Activated CD4-positive, alpha-beta memory T cell treated with anti-CD3 and anti-CD28 coated beads for 36 hours (primary cell): ENCODE data around the gene CSRNP3. TPM values are rescaled to one million over a fixed set of nuclear protein-coding genes. Genes with fewer than 3 reads are reported as not detected.

Experiments used
- CTCF ChIA-PET: fragments of 350-600 bp; sonication (Branson Sonifier 250); formaldehyde crosslinking; loops from one replicate; lab custom pipeline; 2021; ENCODE audit warnings: antibody characterized with exemption, inconsistent platforms; lab: Charles Lee
- POLR2A ChIA-PET: fragments of 350-600 bp; sonication (Branson Sonifier 250); formaldehyde crosslinking; loops from one replicate; lab custom pipeline; 2021; ENCODE audit warnings: antibody characterized with exemption; lab: Charles Lee
- DNase-seq: peaks from one replicate; pipeline ENCODE4 v3.0.0-alpha.2; 2020
- H3K27ac Mint-ChIP-seq: one replicate; pipeline ENCODE4 v1.8.0; 2021; ENCODE audit warnings: mixed read lengths
- H3K27me3 Mint-ChIP-seq: one replicate; pipeline ENCODE4 v1.8.0; 2021; ENCODE audit warnings: mixed read lengths
- H3K36me3 Mint-ChIP-seq: one replicate; pipeline ENCODE4 v1.8.0; 2021; ENCODE audit warnings: mixed read lengths
- H3K4me1 Mint-ChIP-seq: one replicate; pipeline ENCODE4 v1.8.0; 2021; ENCODE audit warnings: low read depth, mixed read lengths
- H3K4me3 Mint-ChIP-seq: one replicate; pipeline ENCODE4 v1.8.0; 2021; ENCODE audit warnings: mild to moderate bottlenecking, mixed read lengths
- H3K9me3 Mint-ChIP-seq: one replicate; pipeline ENCODE4 v1.8.0; 2021; ENCODE audit warnings: mixed read lengths
- intact Hi-C: fragments of 100-400 bp; cut with micrococcal nuclease; formaldehyde crosslinking; loops from one replicate; pipeline ENCODE4 v1.15.1; 2023
- total RNA-seq, 2 experiments: library from RNA; stranded (reverse); gene quantifications; one replicate each; pipeline ENCODE4 v1.2.3, GENCODE V29; 2021

The CSRNP3 gene
- total RNA-seq, 2 experiments from 2014 or later: not detected

DNA sequence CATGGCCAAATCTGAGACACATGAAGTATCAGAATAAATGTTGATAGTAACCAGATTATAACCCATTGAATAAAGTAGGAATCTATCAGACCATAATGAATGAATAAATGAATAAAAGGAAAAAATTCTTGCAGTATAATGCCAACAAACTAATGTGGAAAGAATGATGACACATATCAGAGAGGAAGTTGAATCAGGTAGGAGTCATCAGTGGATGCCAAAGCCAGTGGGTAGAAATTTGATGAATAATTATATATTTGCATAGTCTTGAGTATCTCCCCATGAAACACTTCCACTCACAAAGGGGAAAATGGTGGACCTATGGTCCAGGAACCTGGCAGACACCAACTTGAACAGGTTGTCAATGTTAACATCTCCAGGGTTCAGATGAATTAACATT is 255.9 kb downstream of the CSRNP3 start:
- H3K4me3 Mint-ChIP-seq: no peak overlapping the region
- H3K4me1 Mint-ChIP-seq: no peaks in the 10 kb centered on the region
- H3K27me3 Mint-ChIP-seq: peaks cover 8% of the 10 kb centered on the region
- POLR2A ChIA-PET: no interaction called here
- DNase-seq: no peak
- intact Hi-C loops: no loop called here
- CTCF ChIA-PET: no interaction called here
- no peaks in the 10 kb centered on the region for H3K36me3 Mint-ChIP-seq
- H3K9me3 Mint-ChIP-seq: no peaks in the 10 kb centered on the region
- no peak overlapping the region for H3K27ac Mint-ChIP-seq

Other genes starting within 250 kb of the CSRNP3 start
- gene SCN2A, start 230.3 kb upstream of the CSRNP3 start, total RNA-seq: not detected